GM10248 (cell line): ENCODE measurements around the gene B4GALT7.

Source experiments
- CTCF ChIA-PET: fragments of 300-600 bp; sonication (Branson Sonifier 250); formaldehyde crosslinking; extraction: SDS; loops from one replicate; lab custom pipeline; 2021; ENCODE audit warnings: antibody characterized with exemption; lab: Yijun Ruan, JAX
- POLR2A ChIA-PET: fragments of 350-650 bp; sonication (Branson Sonifier 250); formaldehyde crosslinking; extraction: SDS; loops from one replicate; lab custom pipeline; 2020; ENCODE audit warnings: antibody characterized with exemption; lab: Yijun Ruan, JAX
- DNase-seq: peaks from one replicate; pipeline ENCODE4 v3.0.0; 2012; ENCODE audit errors: extremely low spot score
- TF ChIP-seq, protein P1 (sequence below): IDR thresholded peaks from 2 replicates; pipeline ENCODE4 v1.5.1; 2012; ENCODE audit warnings: mild to moderate bottlenecking, low read depth; ENCODE audit errors: extremely low read depth, missing control alignments, control extremely low read depth

Gene B4GALT7

DNA sequence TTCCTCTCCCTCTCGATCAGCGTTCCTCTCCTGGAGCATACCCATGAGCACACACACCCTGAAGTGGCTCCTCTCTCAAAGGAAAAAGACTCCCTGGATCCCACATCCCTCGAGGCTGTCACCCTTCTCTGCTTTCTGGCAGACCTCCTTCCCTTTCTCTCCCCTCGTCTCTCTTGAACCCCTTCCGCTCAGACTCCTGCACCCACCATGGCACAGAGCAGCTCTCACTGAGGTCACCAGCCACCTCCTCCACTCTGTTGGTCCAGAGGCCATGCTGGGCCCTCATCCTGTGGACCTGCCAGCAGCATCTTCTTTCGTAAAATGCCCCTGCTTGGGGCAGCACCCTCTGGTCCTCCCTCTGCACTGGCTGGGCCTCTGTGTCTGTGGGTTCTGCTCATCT is 5.7 kb downstream of the B4GALT7 start:
- POLR2A ChIA-PET: no interaction called here
- TF ChIP-seq, protein P1, sequence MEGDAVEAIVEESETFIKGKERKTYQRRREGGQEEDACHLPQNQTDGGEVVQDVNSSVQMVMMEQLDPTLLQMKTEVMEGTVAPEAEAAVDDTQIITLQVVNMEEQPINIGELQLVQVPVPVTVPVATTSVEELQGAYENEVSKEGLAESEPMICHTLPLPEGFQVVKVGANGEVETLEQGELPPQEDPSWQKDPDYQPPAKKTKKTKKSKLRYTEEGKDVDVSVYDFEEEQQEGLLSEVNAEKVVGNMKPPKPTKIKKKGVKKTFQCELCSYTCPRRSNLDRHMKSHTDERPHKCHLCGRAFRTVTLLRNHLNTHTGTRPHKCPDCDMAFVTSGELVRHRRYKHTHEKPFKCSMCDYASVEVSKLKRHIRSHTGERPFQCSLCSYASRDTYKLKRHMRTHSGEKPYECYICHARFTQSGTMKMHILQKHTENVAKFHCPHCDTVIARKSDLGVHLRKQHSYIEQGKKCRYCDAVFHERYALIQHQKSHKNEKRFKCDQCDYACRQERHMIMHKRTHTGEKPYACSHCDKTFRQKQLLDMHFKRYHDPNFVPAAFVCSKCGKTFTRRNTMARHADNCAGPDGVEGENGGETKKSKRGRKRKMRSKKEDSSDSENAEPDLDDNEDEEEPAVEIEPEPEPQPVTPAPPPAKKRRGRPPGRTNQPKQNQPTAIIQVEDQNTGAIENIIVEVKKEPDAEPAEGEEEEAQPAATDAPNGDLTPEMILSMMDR: no peak
- CTCF ChIA-PET: interaction anchor here (1.4 to 2.8 kb wide), 2 partner anchors 10 to 13 kb away, joined by 4 to 7 read pairs; partner anchors contain the start of gene TMED9
- DNase-seq: no peak

DNA sequence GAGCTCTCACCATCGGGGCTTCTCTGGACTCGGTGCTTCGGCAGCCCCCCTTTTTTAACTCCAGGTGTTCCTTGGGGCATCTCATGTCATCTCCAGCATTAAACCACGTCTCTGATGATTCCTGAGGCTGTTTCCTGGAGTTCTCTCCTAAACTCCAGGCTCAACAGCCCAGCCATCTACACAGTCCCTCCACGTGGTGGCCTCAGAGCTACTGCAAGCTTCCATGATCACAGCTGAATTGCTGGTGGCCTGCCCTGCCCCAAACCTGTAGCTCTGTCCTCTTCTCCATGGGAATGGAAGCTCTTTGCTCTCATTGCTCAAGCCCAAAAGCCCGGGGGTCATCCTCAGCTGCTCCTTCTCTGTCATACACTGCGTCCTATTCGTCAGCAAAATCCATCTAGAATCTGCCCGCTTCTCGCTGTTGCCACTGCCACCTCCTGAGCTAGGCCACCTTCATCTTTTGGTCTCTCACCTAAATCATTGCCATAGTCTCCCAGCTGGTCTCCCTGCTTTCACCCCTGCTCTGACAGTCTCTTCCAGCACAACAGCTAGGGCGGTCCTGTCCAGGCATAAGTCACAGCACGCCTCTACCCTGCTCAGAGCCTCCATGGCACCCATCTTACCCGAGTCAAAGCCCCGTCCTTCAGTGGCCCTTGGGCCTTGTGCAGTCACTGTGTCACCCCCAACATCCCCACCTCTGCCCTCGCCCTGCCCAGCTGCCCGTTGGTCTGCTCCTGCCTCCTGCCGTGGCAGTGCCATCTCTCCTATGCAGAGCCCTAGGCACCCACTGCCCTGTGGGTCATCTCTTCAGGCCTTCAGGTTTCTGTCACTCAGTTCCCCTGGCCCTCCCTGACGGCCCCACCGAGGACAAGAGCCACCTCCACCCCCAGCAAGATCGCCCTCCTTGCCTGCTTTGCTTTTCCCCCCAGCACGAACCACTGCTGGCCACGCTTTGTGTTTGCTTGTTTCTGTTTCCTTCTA is 6.4 kb downstream of the B4GALT7 start:
- ChIA-PET CTCF (interaction anchor here (0.7 to 2.8 kb wide), 3 partner anchors 10 to 535 kb away, joined by 3 to 7 read pairs (median 4); partner anchors contain the start of gene TMED9), POLR2A (no interaction called here)
- DNase-seq: no peak
- TF ChIP-seq, protein P1: no peak

DNA sequence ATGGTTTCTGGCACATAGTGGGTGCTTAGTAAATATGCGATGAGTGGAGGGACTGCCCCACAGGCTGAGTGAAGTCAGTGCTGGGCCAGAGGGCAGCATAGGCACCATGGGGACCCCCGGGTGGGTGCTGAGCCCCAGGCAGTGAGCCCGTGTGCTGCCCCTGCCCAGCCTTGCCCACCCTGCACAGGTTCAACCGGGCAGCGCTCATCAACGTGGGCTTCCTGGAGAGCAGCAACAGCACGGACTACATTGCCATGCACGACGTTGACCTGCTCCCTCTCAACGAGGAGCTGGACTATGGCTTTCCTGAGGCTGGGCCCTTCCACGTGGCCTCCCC is 7.2 kb downstream of the B4GALT7 start:
- DNase-seq: no peak
- ChIA-PET CTCF (interaction anchor here (0.7 to 2.8 kb wide), 9 partner anchors 9 to 535 kb away, joined by 3 to 13 read pairs (median 3); partner anchors contain the start of genes B4GALT7 and TMED9), POLR2A (interaction anchor here (0.6 to 0.8 kb wide), 2 partner anchors 10 to 549 kb away, joined by 3 to 5 read pairs; no protein-coding TSS in a partner anchor)
- TF ChIP-seq, protein P1: no peak

DNA sequence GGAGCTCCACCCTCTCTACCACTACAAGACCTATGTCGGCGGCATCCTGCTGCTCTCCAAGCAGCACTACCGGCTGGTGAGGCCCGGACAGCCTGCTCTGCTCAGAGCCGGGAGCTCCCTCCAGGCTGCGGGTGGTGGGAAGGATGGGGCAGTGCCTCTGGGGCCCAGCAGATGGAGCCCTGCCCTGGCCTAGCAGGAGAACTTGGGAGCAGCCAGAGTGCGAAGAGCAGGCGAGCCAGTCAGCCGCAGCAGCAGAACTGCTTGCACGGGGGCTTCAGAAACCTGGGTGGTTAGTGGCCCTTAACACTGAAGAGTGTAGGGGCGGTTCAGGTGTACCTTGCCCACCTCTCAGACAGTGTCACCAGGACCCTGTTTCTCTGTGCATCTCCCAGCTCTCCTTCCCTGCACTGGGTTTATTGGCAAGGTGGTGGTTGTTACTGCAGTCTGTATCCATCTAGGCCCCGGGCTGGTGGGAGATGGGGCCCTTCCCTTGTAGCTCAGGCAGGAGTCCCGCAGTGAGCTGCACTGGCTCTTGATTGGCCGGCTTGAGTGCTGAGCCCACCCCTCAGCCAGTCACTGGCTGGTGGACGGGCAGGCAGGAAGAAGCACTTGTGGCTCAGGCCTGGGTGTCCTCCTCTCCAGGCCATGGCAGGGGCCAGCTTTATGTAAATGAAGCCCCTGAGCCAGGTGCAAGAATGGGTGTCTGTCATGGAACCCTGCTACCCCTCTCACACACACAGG is 7.7 kb downstream of the B4GALT7 start:
- peak; percentile 79 for DNase-seq
- CTCF ChIA-PET: interaction anchor here (0.7 to 2.8 kb wide), 10 partner anchors 9 to 536 kb away, joined by 3 to 13 read pairs (median 3); partner anchors contain the start of genes B4GALT7 and TMED9
- TF ChIP-seq, protein P1: peak; percentile 87
- POLR2A ChIA-PET: interaction anchor here (0.6 to 1.2 kb wide), 3 partner anchors 9 to 549 kb away, joined by 3 to 5 read pairs (median 3); no protein-coding TSS in a partner anchor

DNA sequence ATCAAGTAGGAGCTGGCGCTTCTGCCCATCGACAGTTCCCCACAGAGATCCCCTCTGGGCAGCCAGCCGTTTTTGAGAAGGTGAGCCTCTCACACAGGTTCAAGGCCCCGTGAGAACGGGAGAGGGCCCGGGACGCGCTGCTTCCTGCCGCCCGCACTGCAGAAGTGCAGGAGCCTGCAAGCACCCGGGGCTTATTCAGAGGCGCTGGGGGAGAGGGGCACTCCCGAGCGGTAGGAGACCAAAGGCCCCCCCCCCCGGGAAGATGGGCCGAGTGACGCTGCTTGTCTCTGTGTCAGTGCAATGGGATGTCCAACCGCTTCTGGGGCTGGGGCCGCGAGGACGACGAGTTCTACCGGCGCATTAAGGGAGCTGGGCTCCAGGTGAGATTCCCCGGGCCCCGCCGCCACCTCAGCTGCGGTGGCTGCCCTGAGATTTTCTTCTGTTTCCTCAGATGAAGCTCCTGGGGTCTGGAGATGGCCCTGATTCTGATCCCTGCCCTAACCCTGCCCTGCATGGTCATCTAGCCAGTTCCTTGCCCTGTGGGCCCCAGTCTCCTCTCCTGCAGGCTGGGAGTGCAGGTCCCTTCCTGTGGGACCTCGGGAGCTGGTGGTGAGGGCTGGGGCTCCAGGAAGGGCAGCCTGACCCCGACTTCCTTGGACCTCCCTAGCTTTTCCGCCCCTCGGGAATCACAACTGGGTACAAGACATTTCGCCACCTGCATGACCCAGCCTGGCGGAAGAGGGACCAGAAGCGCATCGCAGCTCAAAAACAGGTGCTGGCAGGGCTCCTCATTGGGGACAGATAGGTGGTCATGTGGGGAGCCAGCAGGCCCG is 8.5 kb downstream of the B4GALT7 start:
- DNase-seq: no peak
- ChIA-PET POLR2A (interaction anchor here (1.2 kb wide), 1 partner anchor 12 kb away, joined by 3 read pairs; no protein-coding TSS in a partner anchor), CTCF (interaction anchor here (0.9 to 2.8 kb wide), 6 partner anchors 9 to 51 kb away, joined by 3 to 13 read pairs (median 7); partner anchors contain the start of genes B4GALT7 and TMED9)
- TF ChIP-seq, protein P1: no peak
